Activated naive CD8-positive, alpha-beta T cell treated with anti-CD3 and anti-CD28 coated beads, Interleukin-2, amount 50 U/mL, for 24 hours (primary cell): ENCODE measurements around the gene ABCA4.
A peak's percentile ranks its signal among the peaks of the same experiment; 100 is the strongest.

ENCODE experiments used
- ATAC-seq: fragments of 150-1000 bp; cut with Tn5 transposase; one replicate; pipeline ENCODE4 v1.10.0; 2021
- DNase-seq: peaks from one replicate; pipeline ENCODE4 v3.0.0; 2021
- H3K27ac Mint-ChIP-seq: one replicate; pipeline ENCODE4 v1.8.0; 2021; ENCODE audit warnings: mild to moderate bottlenecking, mixed read lengths
- H3K27me3 Mint-ChIP-seq: one replicate; pipeline ENCODE4 v1.8.0; 2021; ENCODE audit warnings: mixed read lengths
- H3K36me3 Mint-ChIP-seq: one replicate; pipeline ENCODE4 v1.8.0; 2021; ENCODE audit warnings: low read depth, mixed read lengths
- H3K4me1 Mint-ChIP-seq: one replicate; pipeline ENCODE4 v1.8.0; 2021; ENCODE audit warnings: mixed read lengths
- H3K4me3 Mint-ChIP-seq: one replicate; pipeline ENCODE4 v1.8.0; 2021; ENCODE audit warnings: mild to moderate bottlenecking, moderate library complexity, mixed read lengths
- H3K9me3 Mint-ChIP-seq: one replicate; pipeline ENCODE4 v1.8.0; 2021; ENCODE audit warnings: mixed read lengths

ABCA4 gene

DNA sequence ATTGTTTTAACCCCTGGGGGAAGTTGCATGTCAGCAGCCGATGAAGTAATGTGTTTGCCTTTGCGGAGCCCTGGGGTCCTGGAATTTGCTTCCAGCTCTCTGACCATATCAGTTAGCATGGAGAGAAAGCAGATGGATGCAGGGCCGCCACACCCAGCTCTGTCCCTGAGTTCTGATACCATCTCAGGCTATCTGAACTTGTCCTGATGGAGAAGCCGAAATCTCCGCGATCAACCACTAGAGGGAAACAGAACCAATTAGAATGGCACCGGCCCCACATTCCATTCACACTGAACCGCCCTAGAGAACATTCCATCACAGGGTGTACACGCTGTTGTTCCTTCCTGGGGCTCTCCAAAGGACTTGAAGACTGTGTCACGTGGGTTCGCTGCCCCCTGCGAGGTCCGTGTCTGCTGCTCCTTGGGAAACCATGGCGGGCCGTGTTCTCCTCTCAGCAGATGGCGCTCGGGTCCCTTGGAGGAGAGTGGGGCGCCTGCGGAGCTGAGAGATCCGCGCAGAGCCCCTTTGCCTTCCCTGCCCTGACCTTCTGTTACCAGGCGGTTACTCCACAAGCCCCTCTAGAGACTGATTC, 75.4 kb downstream of the ABCA4 start:
- DNase-seq = peak; percentile 49
- Mint-ChIP-seq H3K9me3 (no peaks in the 10 kb centered on the region), H3K27me3 (peaks cover 16% of the 10 kb centered on the region), H3K27ac (no peak overlapping the region), H3K4me3 (peak overlapping the region; percentile 34), H3K36me3 (no peaks in the 10 kb centered on the region), H3K4me1 (peaks cover 4% of the 10 kb centered on the region)
- peak; percentile 70 for ATAC-seq

DNA sequence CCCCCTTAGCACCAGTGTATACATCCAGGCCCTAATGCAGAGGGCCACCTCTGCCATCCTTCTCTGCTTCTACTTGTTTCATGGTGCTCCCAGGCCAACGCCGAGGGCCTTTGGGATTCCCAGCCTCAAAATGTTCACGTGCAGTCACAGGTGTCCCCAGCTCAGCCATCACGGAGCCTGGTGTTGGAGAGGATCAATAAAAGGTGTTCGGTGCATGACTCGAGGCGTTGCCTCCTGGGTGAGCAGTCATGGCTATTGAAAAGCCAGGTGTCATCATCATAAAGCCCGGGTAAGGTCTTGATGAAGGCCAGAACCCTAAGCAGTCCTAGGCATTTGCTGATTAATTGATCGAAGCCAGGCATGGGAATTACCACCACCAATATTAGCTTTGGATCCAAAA, 76.1 kb downstream of the ABCA4 start:
- Mint-ChIP-seq H3K4me3 (no peak overlapping the region), H3K36me3 (no peaks in the 10 kb centered on the region), H3K27me3 (peaks cover 18% of the 10 kb centered on the region), H3K9me3 (no peaks in the 10 kb centered on the region), H3K27ac (no peak overlapping the region), H3K4me1 (peaks cover 4% of the 10 kb centered on the region)
- DNase-seq (no peak), ATAC-seq (no peak)

DNA sequence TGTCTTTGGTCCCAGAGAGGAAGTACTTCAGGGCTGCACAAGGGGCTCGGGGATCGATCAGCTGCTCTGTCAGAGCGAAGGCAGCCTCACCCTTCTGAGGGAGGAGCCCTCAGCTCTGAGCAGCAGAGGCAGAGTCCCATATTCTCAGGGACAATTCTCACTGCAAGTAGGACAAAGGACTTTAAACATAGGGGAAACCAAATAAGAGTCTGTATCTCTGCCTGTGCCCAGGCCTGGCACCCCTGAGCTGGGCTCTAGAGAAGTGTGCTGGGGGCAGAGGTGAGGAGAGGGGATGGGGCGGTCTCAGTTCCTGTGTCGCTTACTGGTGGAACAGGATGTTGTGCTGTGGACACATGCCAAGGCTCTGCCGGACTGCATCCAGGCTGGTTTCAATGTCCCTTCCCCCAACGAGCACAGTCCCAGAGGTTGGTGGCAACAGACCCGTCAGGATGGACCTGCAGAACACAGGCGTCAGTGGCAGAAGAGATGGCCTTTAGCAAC, 76.6 kb downstream of the ABCA4 start:
- DNase-seq (no peak), ATAC-seq (peak; percentile 26)
- Mint-ChIP-seq H3K36me3 (no peaks in the 10 kb centered on the region), H3K4me1 (peaks cover 4% of the 10 kb centered on the region), H3K9me3 (no peaks in the 10 kb centered on the region), H3K27ac (no peak overlapping the region), H3K4me3 (no peak overlapping the region), H3K27me3 (peaks cover 22% of the 10 kb centered on the region)

- Mint-ChIP-seq H3K4me3 (no peak overlapping the region), H3K4me1 (peaks cover 4% of the 10 kb centered on the region), H3K9me3 (no peaks in the 10 kb centered on the region), H3K27me3 (peaks cover 24% of the 10 kb centered on the region), H3K36me3 (no peaks in the 10 kb centered on the region), H3K27ac (no peak overlapping the region)
- no peak for ATAC-seq
- no peak for DNase-seq
Observed at GRCh38 chr1:94043738-94044289, 77.1 kb downstream of the ABCA4 start.

DNA sequence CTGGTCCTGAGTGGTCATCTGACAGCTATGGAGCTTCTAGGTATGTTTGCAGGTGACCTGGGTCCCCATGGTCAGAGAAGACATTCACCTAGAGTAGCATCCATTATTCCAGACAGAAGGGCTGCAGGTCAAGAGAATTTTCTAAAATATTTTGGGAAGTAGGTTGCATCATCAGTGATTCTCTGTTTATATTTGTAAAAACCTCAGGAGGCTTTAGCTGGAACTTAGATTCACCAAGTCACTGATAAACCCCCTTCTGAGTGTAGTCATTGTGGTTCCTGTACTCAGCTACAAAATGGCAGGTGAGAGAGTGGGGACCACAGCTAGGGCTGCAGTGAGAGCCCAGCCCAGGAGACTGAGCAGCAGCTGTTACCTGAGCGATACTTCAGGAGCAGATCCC, 78.6 kb downstream of the ABCA4 start:
- Mint-ChIP-seq H3K9me3 (no peaks in the 10 kb centered on the region), H3K4me1 (peaks cover 4% of the 10 kb centered on the region), H3K27me3 (peaks cover 30% of the 10 kb centered on the region), H3K36me3 (no peaks in the 10 kb centered on the region), H3K4me3 (no peak overlapping the region), H3K27ac (no peak overlapping the region)
- ATAC-seq (no peak), DNase-seq (no peak)

DNA sequence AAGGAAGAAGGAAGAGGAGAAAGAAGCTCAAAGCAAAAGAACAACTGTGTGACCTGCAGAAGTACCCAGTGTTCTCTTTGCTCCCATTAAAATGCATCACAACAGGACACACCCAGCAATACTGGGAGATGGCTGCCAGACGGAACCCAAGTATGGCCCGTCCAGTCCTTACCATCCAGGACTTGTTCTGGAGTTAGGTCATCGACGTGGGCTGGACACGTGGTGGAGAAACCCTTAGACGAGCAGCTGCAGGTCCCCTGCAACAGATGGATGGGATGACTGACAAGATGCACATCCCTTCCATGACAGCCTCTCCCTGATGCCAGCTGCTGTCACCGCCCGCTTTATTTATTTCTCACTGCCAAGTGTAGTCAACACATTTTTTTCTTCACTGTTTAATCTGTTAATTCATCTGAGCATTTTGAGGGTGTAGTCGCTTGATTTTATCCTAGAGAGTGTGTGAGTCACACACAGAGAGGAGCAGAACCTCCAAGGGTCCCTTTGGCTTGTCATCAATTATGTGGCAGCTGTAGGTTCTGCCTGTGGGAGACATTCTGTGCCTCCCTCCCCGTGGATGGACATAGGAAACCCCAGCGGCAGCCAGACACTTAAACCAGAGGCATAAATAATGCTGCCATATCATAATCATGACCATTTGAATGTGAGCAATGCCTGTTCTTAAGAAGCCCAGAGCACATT, 80.9 kb downstream of the ABCA4 start:
- DNase-seq = no peak
- Mint-ChIP-seq H3K27me3 (peaks cover 36% of the 10 kb centered on the region), H3K36me3 (no peaks in the 10 kb centered on the region), H3K27ac (no peak overlapping the region), H3K4me1 (peaks cover 2% of the 10 kb centered on the region), H3K4me3 (no peak overlapping the region), H3K9me3 (no peaks in the 10 kb centered on the region)
- ATAC-seq = no peak

DNA sequence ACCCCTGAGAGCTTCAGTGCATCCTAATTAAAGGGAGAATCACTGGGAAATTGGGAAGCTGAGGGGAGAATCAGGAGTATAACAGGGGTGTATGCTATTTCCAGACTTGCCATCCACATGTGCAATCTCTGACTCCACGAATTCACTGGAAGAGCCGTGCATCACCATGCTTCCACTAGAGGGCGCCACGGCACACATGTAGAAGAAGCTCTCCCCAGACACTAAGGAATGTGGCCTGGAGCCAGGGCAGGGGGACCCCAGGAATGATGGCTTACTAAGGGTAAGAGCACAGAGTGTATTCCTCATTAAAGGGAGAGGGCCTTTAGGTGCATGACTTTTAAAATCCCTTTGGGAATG, 81.5 kb downstream of the ABCA4 start:
- no peaks in the 10 kb centered on the region for H3K9me3 Mint-ChIP-seq
- no peaks in the 10 kb centered on the region for H3K36me3 Mint-ChIP-seq
- ATAC-seq (no peak), DNase-seq (peak; percentile 67)
- H3K27me3 Mint-ChIP-seq = peaks cover 36% of the 10 kb centered on the region
- no peak overlapping the region for H3K4me3 Mint-ChIP-seq
- no peak overlapping the region for H3K27ac Mint-ChIP-seq
- H3K4me1 Mint-ChIP-seq = peaks cover 2% of the 10 kb centered on the region

GRCh38 chr1:94038511-94038910, 82.4 kb downstream of the ABCA4 start:
- Mint-ChIP-seq H3K27ac (no peak overlapping the region), H3K4me1 (no peaks in the 10 kb centered on the region), H3K4me3 (no peak overlapping the region), H3K9me3 (no peaks in the 10 kb centered on the region), H3K36me3 (no peaks in the 10 kb centered on the region), H3K27me3 (peaks cover 32% of the 10 kb centered on the region)
- no peak for ATAC-seq
- DNase-seq = no peak

- Mint-ChIP-seq H3K9me3 (no peaks in the 10 kb centered on the region), H3K27me3 (peaks cover 30% of the 10 kb centered on the region), H3K4me3 (no peak overlapping the region), H3K4me1 (no peaks in the 10 kb centered on the region), H3K27ac (no peak overlapping the region), H3K36me3 (no peaks in the 10 kb centered on the region)
- ATAC-seq (peak; percentile 23), DNase-seq (no peak)
Observed at GRCh38 chr1:94037392-94038229, 83.3 kb downstream of the ABCA4 start.

- no peak for ATAC-seq
- H3K9me3 Mint-ChIP-seq = no peaks in the 10 kb centered on the region
- H3K27me3 Mint-ChIP-seq = peaks cover 29% of the 10 kb centered on the region
- no peak overlapping the region for H3K27ac Mint-ChIP-seq
- H3K4me1 Mint-ChIP-seq = no peaks in the 10 kb centered on the region
- DNase-seq = no peak
- H3K36me3 Mint-ChIP-seq = no peaks in the 10 kb centered on the region
- no peak overlapping the region for H3K4me3 Mint-ChIP-seq
Observed at GRCh38 chr1:94036730-94037129, 84.2 kb downstream of the ABCA4 start.

- peaks cover 21% of the 10 kb centered on the region for H3K27me3 Mint-ChIP-seq
- no peaks in the 10 kb centered on the region for H3K4me1 Mint-ChIP-seq
- no peak overlapping the region for H3K27ac Mint-ChIP-seq
- H3K9me3 Mint-ChIP-seq = no peaks in the 10 kb centered on the region
- DNase-seq = no peak
- ATAC-seq = no peak
- no peaks in the 10 kb centered on the region for H3K36me3 Mint-ChIP-seq
- no peak overlapping the region for H3K4me3 Mint-ChIP-seq
Observed at GRCh38 chr1:94033849-94034248, 87.1 kb downstream of the ABCA4 start.

DNA sequence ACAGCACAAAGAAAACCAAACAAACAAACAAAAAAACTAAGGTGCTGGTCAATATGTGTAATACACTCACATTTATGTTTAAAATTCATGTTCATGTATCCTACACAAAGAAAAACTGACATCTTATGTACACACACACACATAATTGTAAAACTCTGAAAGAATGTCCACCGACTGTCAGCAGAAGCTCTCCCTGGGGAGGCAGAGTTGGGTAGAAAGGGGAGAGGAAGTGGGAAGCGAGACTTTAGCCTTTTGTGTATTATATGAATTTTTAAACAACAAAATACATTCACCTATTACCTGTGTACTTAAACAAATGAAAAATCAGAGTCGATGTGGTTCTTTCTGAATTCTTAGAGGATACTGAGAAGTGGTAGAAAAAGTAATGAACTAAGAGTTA, 88.3 kb downstream of the ABCA4 start:
- Mint-ChIP-seq H3K27me3 (peaks cover 18% of the 10 kb centered on the region), H3K4me3 (no peak overlapping the region), H3K4me1 (no peaks in the 10 kb centered on the region), H3K9me3 (no peaks in the 10 kb centered on the region), H3K27ac (no peak overlapping the region), H3K36me3 (no peaks in the 10 kb centered on the region)
- ATAC-seq (no peak), DNase-seq (no peak)

DNA sequence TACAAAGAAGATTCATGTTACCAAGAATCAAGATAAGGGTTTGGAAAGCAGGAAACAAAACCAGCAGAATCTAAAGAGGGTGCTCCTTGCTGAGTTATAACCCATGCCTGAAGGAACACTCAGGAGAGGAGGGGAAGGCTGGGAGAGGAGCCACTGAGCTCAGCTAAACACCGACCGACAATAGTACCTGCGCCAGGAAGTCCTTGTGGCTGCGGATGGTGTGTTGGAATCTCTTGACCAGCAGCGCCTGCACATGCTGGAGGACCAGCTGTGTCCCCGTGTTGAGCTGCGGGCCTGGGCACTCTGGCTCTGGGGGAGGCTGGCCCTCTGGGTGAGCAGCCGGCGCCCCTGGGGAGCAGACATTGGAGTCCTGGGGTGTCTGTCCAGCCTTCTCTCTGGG, 89.4 kb downstream of the ABCA4 start:
- Mint-ChIP-seq H3K9me3 (no peaks in the 10 kb centered on the region), H3K4me3 (no peak overlapping the region), H3K36me3 (no peaks in the 10 kb centered on the region), H3K27me3 (peaks cover 7% of the 10 kb centered on the region), H3K27ac (no peak overlapping the region), H3K4me1 (no peaks in the 10 kb centered on the region)
- DNase-seq = no peak
- no peak for ATAC-seq

DNA sequence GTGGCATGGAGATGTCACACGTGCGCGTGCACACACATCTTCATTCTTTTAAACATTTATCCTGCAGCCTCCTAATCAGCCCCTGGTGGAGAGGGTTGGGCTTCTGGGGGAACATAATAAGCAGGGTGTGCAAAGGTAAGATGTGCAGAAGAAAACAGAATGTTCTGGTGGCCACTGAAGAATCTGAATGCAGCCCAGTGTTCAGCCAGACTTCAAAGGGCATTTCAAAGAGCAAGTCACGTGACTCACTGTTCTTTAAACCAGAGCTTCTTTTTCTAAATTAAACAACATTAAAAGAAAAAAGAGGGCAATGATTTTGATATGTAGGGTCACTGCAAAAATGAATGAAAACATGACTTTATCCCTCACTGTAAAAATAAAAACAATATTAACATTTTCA, 89.8 kb downstream of the ABCA4 start:
- no peak overlapping the region for H3K4me3 Mint-ChIP-seq
- DNase-seq (no peak), ATAC-seq (no peak)
- H3K9me3 Mint-ChIP-seq = no peaks in the 10 kb centered on the region
- H3K36me3 Mint-ChIP-seq = no peaks in the 10 kb centered on the region
- no peaks in the 10 kb centered on the region for H3K4me1 Mint-ChIP-seq
- H3K27me3 Mint-ChIP-seq = peaks cover 6% of the 10 kb centered on the region
- no peak overlapping the region for H3K27ac Mint-ChIP-seq
